GM13977 (cell line): ENCODE measurements around the gene WDR45B.

Experiments
- DNase-seq: peaks from one replicate; pipeline ENCODE4 v3.0.0; 2012; ENCODE audit warnings: low spot score
- CTCF ChIP-seq: IDR thresholded peaks from 2 replicates; pipeline ENCODE4 v1.5.1; 2012; ENCODE audit warnings: mild to moderate bottlenecking, control low read depth; ENCODE audit not compliant: insufficient read depth; ENCODE audit errors: extremely low read depth, missing control alignments
- in situ Hi-C: fragments of 300-500 bp; cut with MboI; formaldehyde crosslinking; loops from one replicate; pipeline ENCODE4 v1.12.0; 2022; ENCODE audit warnings: low sequenced_read_pairs, low pct_unique_long_range_greater_than_20kb, mixed read lengths, inconsistent platforms; ENCODE audit not compliant: unreplicated experiment

The WDR45B gene

DNA sequence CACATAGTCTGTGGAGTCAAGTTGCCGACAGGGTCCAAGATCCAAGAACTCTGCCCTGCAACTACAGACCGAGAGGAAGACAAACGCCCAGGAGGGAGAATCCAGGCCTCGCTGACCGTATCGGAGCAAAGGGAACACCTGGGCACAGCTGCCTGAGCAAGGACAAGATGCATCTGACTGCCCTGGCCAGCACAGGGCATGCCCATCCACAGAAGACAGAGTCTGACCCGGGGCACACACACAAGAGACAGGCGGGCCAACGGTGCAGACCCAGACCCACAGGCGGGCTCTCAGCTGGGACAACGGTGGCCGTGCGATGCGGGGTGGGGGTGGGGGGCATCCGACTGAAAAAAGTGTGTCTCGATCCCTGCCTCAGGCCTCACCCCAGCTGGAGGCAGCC is 44.0 kb upstream of the WDR45B start:
- no peak for DNase-seq
- TF ChIP-seq CTCF: no peak
- in situ Hi-C loops: no loop called here

GRCh38 chr17:82691714-82692113 is 43.5 kb upstream of the WDR45B start:
- no peak for TF ChIP-seq CTCF
- in situ Hi-C loops: no loop called here
- no peak for DNase-seq

DNA sequence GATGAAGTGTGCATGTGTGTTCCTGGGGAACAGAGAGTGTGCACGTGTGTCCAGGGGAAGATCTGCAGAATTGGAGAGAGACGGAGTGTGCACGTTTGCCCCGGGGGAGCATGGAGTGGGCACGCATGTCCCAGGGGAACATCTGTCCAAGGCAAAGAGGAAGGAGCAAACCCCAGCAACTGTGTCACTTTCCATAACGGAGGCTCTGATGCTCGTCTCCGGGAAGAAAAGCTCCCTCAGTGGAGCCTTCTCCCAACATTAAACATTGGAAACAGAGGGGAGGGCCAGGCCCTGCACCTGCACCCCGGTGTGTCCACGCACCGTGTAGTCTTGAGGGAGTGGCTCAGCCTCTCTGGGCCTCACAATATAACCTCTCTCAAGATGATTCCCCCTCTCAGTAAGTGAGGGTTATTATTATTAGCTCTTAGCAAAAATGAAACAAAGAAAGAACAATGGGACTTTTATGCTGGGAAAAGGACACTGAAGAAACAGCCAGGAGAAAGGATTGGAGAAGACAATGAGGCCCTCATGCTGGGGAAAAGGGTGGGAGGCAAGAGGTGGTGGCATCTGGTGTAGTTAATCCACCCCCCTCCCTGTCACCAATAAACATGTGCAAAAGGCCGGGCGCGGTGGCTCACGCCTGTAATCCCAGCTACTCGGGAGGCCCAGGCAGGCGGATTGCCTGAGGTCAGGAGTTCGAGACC is 42.7 kb upstream of the WDR45B start:
- DNase-seq: no peak
- no peak for TF ChIP-seq CTCF
- in situ Hi-C loops: no loop called here

GRCh38 chr17:82689077-82689476 is 40.8 kb upstream of the WDR45B start:
- in situ Hi-C loops: no loop called here
- DNase-seq: no peak
- TF ChIP-seq CTCF: no peak

DNA sequence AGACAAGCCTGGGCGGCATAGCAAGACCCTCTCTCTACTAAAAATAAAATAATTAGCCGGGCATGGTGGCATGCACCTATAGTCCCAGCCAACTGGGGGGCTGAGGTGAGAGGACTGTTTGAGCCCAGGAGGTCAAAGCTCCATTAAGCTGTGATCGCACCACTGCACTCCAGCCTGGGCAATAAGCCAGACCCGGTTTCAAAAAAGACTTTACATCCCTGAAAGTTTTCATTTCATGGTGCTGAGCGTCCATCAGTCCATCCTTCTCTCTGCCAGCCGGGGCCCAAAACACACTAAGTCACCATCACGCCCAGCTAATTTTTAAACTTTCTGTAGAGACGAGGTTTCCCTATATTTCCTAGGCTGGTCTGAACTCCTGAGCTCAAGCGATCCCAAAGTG is 39.6 kb upstream of the WDR45B start:
- in situ Hi-C loops: no loop called here
- no peak for DNase-seq
- no peak for TF ChIP-seq CTCF

DNA sequence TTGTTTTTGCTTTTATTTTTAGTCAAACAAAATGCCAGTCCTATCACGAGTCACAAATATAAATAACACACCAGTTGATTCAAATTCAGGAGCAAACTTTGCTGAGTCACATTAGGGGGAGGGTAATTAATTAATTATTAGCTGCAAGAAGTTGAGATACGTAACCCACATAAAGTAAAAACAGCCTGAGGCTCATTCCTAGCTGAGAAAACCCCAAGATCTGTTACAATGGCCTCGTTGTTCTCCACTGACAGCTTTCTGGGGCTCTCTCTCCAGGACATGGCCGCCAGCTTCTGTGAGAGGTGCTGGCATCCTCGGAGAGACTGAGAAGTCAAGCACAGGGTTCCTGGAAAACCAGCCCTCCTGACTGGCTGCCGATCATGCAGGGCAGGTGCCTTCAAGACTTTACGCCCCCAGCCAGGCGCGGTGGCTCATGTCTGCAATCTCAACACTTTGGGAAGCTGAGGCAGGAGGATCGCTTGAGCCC is 39.2 kb upstream of the WDR45B start:
- no peak for TF ChIP-seq CTCF
- in situ Hi-C loops: no loop called here
- no peak for DNase-seq
